GM10266 (cell line): Measurements from ENCODE around the gene LCNL1.

Source experiments
- DNase-seq: peaks from one replicate; pipeline ENCODE4 v3.0.0; 2012; ENCODE audit errors: extremely low spot score
- CTCF ChIP-seq: IDR thresholded peaks from 2 replicates; pipeline ENCODE4 v1.5.1; 2012; ENCODE audit warnings: mild to moderate bottlenecking, low read depth; ENCODE audit not compliant: control insufficient read depth, insufficient read depth; ENCODE audit errors: missing control alignments

The LCNL1 gene

GRCh38 chr9:136963341-136963740, 19.5 kb upstream of the LCNL1 start:
- no peak for TF ChIP-seq CTCF
- DNase-seq: no peak

- no peak for TF ChIP-seq CTCF
- DNase-seq: no peak
These were observed 19.0 kb upstream of the LCNL1 start for GRCh38 chr9:136963751-136964150.

- TF ChIP-seq CTCF: no peak
- DNase-seq: no peak
These were observed 18.6 kb upstream of the LCNL1 start for GRCh38 chr9:136964171-136964689.

GRCh38 chr9:136964833-136965422, 17.9 kb upstream of the LCNL1 start:
- TF ChIP-seq CTCF: no peak
- no peak for DNase-seq

- DNase-seq: no peak
- TF ChIP-seq CTCF: no peak
These were observed 16.9 kb upstream of the LCNL1 start for GRCh38 chr9:136965771-136966484.

- TF ChIP-seq CTCF: no peak
- DNase-seq: no peak
These were observed 14.3 kb upstream of the LCNL1 start for GRCh38 chr9:136968333-136969127.

GRCh38 chr9:136969150-136969549, 13.6 kb upstream of the LCNL1 start:
- DNase-seq: no peak
- TF ChIP-seq CTCF: no peak
